Right ventricle myocardium inferior (tissue), 1 donor: ENCODE results near the gene GSTO2. TPM values are rescaled to one million over a fixed set of nuclear protein-coding genes. Genes with fewer than 3 reads are reported as not detected.

Experiments used
- ATAC-seq: fragments of 200-7000 bp; cut with Tn5 transposase; one replicate; pipeline ENCODE4 v1.9.1; 2020; ENCODE audit warnings: mild to moderate bottlenecking, moderate library complexity
- DNase-seq: peaks from one replicate; pipeline ENCODE4 v3.0.0; 2021; ENCODE audit errors: missing footprints
- intact Hi-C: fragments of 100-400 bp; cut with DNase I; formaldehyde crosslinking; loops from one replicate; pipeline ENCODE4 v1.11.0; 2022
- total RNA-seq: library from RNA; stranded (reverse); fragmentation: NEBNext Ultra II Directional; extraction: Animal tissue kit (Norgen Biotek cat#: 25700); gene quantifications from one replicate; pipeline ENCODE4 v1.2.1, GENCODE V29; 2021
- donor health status: DM: no; HTN: yes; CAD: no; lungs with severe emphysema.

The GSTO2 gene
- total RNA-seq, 1 donor from 2014 or later: 0.70 TPM

DNA sequence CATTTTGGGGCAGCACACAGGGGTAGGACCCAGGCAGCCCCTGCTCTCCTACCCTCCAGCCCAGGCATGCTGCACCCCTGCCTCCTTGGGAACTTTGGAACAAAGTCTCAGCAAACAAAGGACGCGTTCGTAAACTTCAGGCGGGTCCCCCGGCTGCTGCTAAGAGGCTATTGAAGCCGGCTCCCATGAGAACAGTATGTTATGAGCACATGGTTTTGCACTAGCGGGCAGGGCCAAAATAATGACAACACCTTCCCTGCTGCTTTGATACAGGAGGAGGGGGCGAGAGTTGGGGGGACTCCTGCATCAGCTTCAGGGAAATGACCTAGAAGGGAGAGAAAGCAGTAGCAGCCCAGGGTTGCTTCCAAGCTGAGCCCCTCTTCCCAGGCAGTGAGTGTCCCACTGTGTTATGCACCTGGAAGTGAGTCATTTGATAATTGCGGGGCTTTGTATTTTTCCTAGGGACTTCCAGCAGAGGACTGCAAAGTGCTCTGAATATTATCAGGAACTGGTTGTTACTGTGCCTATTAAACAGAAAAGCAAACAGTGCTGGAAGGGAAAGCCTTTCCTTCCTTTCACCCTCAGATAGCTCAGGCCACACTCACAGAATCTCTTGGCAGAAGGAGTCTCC is 62.3 kb downstream of the GSTO2 start:
- DNase-seq (no peak), ATAC-seq (peak; percentile 50)
- intact Hi-C loops: no loop called here

- intact Hi-C loops: no loop called here
- peak; percentile 17 for ATAC-seq
- no peak for DNase-seq
These were observed 63.5 kb downstream of the GSTO2 start for GRCh38 chr10:104332243-104333031.

GRCh38 chr10:104333032-104333727 is 64.2 kb downstream of the GSTO2 start:
- intact Hi-C loops: no loop called here
- DNase-seq (no peak), ATAC-seq (no peak)

GRCh38 chr10:104333728-104334373 is 64.9 kb downstream of the GSTO2 start:
- intact Hi-C loops: no loop called here
- DNase-seq: no peak
- ATAC-seq: no peak

DNA sequence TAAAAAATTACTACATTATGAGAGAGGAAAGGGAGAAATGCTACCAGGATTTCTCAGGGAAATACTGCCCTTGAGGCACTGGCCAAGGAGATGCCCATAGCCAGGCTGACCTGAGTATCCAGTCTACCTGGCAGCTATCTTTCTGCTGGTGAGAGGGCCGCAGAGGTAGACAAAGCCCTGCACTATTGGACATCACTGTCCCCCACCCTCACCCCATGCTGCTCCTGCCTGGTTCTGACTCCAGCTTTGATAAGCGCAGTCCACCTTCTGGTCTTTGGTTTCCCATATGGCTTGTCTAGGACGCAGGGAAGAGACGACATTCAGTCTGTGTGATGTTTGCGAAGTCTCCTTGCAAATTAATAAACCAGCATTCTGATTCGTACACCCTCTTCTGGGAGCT is 65.6 kb downstream of the GSTO2 start:
- ATAC-seq: no peak
- intact Hi-C loops: no loop called here
- DNase-seq: no peak

- DNase-seq (no peak), ATAC-seq (no peak)
- intact Hi-C loops: no loop called here
These were observed 66.1 kb downstream of the GSTO2 start for GRCh38 chr10:104334965-104335650.

GRCh38 chr10:104336821-104337467 is 68.0 kb downstream of the GSTO2 start:
- DNase-seq: no peak
- intact Hi-C loops: no loop called here

GRCh38 chr10:104337521-104337984 is 68.6 kb downstream of the GSTO2 start:
- intact Hi-C loops: no loop called here
- DNase-seq (peak; percentile 84), ATAC-seq (peak; percentile 37)

More at GRCh38 chr10:104336821-104337467, 68.0 kb downstream of the GSTO2 start:
- ATAC-seq: no peak

GRCh38 chr10:104337985-104338735 is 69.2 kb downstream of the GSTO2 start, which contains the start of gene ITPRIP:
TSS of gene ITPRIP (minus strand) at chr10:104338465. CDS start at chr10:104316051, 22,414 bp downstream.
- intact Hi-C loops: loop anchor here (1.0 kb wide), 1 partner anchor 33 kb away; no protein-coding TSS in a partner anchor
- DNase-seq (peak; percentile 88), ATAC-seq (peak; percentile 74)

- intact Hi-C loops: no loop called here
- ATAC-seq: no peak
These were observed 70.6 kb downstream of the GSTO2 start for GRCh38 chr10:104339469-104340110.

GRCh38 chr10:104340111-104340526 is 71.1 kb downstream of the GSTO2 start:
- DNase-seq (no peak), ATAC-seq (no peak)
- intact Hi-C loops: no loop called here

More at GRCh38 chr10:104339469-104340110, 70.6 kb downstream of the GSTO2 start:
- DNase-seq: no peak

GRCh38 chr10:104340641-104341040 is 71.7 kb downstream of the GSTO2 start:
- DNase-seq (no peak), ATAC-seq (no peak)
- intact Hi-C loops: no loop called here

- intact Hi-C loops: no loop called here
These were observed 74.0 kb downstream of the GSTO2 start for GRCh38 chr10:104342941-104343411.

GRCh38 chr10:104344219-104344618 is 75.2 kb downstream of the GSTO2 start:
- ATAC-seq (peak; percentile 64), DNase-seq (no peak)
- intact Hi-C loops: no loop called here

More at GRCh38 chr10:104342941-104343411, 74.0 kb downstream of the GSTO2 start:
- ATAC-seq (no peak), DNase-seq (no peak)

- DNase-seq (no peak), ATAC-seq (no peak)
- intact Hi-C loops: no loop called here
These were observed 76.5 kb downstream of the GSTO2 start for GRCh38 chr10:104345515-104345914.

DNA sequence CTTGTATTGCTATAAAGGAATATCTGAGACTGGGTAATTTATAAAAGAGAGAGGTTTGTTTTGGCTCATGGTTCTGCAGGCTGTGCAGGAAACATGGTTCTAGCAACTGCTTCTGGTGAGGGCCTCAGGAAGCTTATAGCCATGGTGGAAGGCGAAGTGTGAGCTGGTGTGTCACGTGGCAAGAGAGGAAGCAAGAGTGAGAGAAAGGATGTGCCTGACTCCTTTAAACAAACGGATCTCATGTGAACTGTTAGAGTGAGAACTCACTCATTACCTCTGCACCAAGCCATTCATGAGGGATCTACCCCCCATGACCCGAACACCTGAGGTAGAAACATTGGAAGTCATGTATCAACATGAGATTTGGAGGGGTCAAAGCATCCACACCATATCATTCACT is 77.0 kb downstream of the GSTO2 start:
- no peak for ATAC-seq
- intact Hi-C loops: no loop called here
- DNase-seq: no peak
